ENCODE data around the gene ELP6.
"Not testable (repeated sequence)": the region's sequence is repeated elsewhere in the genome, so short reads cannot be mapped to it uniquely, and the experiment has no call there.

Gene ELP6

DNA sequence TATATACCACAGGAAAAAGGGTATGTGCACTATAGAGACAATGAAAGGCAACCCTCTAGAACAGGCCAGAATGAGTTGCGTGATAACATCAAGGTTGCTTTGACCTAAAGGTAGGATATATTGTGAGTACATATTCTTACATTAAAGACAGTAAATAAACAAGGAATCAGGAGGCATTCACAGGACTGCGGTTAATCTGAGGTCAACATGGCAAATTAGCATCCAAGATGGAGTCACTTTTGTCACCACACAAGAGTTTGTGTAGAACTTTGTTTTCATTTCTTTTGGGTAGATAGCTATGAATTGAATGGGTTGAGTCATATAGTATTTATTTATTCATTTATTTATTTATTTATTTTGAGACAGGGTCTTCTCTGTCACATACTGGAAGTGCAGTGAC is 26.2 kb downstream of the ELP6 start:
- no peaks in the 10 kb centered on the region for H3K79me2 ChIP-seq (ENCODE audit: control insufficient read depth, insufficient read depth, low read length)
- WGBS (ENCODE audit: extremely low coverage, insufficient coverage, low lambda C conversion rate), result no CpG with 5 or more reads among the region's 2 CpGs

DNA sequence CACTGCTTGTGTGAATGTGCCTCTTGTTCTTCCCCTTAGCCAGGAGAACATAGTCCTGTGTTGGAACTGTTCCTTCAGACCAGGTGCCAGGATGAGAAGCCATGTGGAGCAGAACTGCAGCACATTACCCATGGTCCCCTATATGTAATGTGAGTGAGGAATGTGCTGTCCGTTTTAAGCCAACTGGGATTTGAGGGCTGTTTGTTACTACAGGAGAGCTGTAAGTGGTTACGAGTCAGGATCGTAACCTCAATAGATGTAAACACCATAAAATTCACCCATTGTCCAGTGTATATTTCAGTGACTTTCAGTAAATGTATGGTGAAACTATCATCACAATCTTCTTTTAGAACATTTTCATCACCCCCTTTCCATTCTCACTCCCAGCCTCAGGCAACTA is 27.7 kb downstream of the ELP6 start:
- no peak overlapping the region for H2BK120ac ChIP-seq (ENCODE audit: low read depth, low read length)
- no peak overlapping the region for H2BK5ac ChIP-seq (ENCODE audit: low read length)
- H3K4me2 ChIP-seq (ENCODE audit: low read length), result no peak overlapping the region
- no peak overlapping the region for H4K5ac ChIP-seq (ENCODE audit: low read length)
- H3K56ac ChIP-seq (ENCODE audit: low read length), result no peak overlapping the region
- WGBS (ENCODE audit: extremely low coverage, insufficient coverage, low lambda C conversion rate), result no CpG with 5 or more reads among the region's 3 CpGs
- H3K4ac ChIP-seq (ENCODE audit: low read depth, low read length), result no peak overlapping the region
- H3K79me2 ChIP-seq (ENCODE audit: control insufficient read depth, insufficient read depth, low read length), result no peaks in the 10 kb centered on the region
- H3K18ac ChIP-seq (ENCODE audit: low read length), result no peak overlapping the region
- H3K4me1 ChIP-seq (ENCODE audit: control insufficient read depth, low read depth, low read length), result no peaks in the 10 kb centered on the region
- H2BK15ac ChIP-seq (replicated peaks; ENCODE audit: low read depth), result no peak overlapping the region
- no peaks in the 10 kb centered on the region for H3K27me3 ChIP-seq (ENCODE audit: insufficient read depth, low read length, poor library complexity)
- no peak overlapping the region for H3K27ac ChIP-seq (ENCODE audit: low read depth, low read length)
- no peak overlapping the region for H4K8ac ChIP-seq (ENCODE audit: low read depth, low read length)
- no peak overlapping the region for H3K4me3 ChIP-seq (ENCODE audit: low read length)
- no peak overlapping the region for H3K23ac ChIP-seq (ENCODE audit: low read length)
- DNase-seq, result no peak
- H3K79me1 ChIP-seq (ENCODE audit: low read length), result no peaks in the 10 kb centered on the region
- no peaks in the 10 kb centered on the region for H3K36me3 ChIP-seq (ENCODE audit: control insufficient read depth, insufficient read depth, low read length)
- no peak overlapping the region for H3K9ac ChIP-seq (ENCODE audit: low read length)
- no peak overlapping the region for H2AK5ac ChIP-seq (ENCODE audit: low read length)

More for the DNA sequence above, 26.2 kb downstream of the ELP6 start:
- Histone ChIP-seq H2BK120ac (ENCODE audit: low read depth, low read length) (no peak overlapping the region), H3K4me2 (ENCODE audit: low read length) (no peak overlapping the region), H3K79me1 (ENCODE audit: low read length) (no peaks in the 10 kb centered on the region), H3K27ac (ENCODE audit: low read depth, low read length) (no peak overlapping the region), H2BK15ac (replicated peaks; ENCODE audit: low read depth) (no peak overlapping the region), H4K5ac (ENCODE audit: low read length) (no peak overlapping the region), H2BK5ac (ENCODE audit: low read length) (no peak overlapping the region), H3K9ac (ENCODE audit: low read length) (no peak overlapping the region), H3K23ac (ENCODE audit: low read length) (no peak overlapping the region), H3K18ac (ENCODE audit: low read length) (no peak overlapping the region), H3K4me1 (ENCODE audit: control insufficient read depth, low read depth, low read length) (no peaks in the 10 kb centered on the region), H3K4me3 (ENCODE audit: low read length) (no peak overlapping the region), H3K4ac (ENCODE audit: low read depth, low read length) (no peak overlapping the region), H3K36me3 (ENCODE audit: control insufficient read depth, insufficient read depth, low read length) (no peaks in the 10 kb centered on the region), H4K8ac (ENCODE audit: low read depth, low read length) (no peak overlapping the region), H3K56ac (ENCODE audit: low read length) (no peak overlapping the region), H3K27me3 (ENCODE audit: insufficient read depth, low read length, poor library complexity) (no peaks in the 10 kb centered on the region), H2AK5ac (ENCODE audit: low read length) (no peak overlapping the region)
- DNase-seq, result no peak

DNA sequence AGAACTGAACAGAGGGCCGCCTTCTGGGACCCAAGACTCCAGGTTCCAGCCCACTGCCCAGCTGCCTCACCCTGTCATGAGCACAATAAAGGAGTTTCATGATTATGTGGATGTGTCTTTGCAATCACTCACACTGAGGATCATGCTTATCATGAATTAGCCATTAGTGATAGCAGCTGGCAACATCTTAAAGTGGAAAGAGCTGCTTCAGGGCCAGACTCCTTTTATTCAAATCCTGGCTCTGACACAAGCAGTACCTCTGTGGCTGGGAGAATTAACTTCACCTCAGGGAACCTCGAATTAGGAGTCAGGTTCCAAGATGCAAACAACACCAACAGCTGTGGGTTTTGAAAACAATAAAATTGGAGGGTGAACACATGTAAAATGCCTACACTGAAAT is 31.1 kb downstream of the ELP6 start:
- H3K27me3 ChIP-seq (ENCODE audit: insufficient read depth, low read length, poor library complexity), result no peaks in the 10 kb centered on the region
- H3K4ac ChIP-seq (ENCODE audit: low read depth, low read length), result no peak overlapping the region
- no peak overlapping the region for H4K5ac ChIP-seq (ENCODE audit: low read length)
- no peaks in the 10 kb centered on the region for H3K4me1 ChIP-seq (ENCODE audit: control insufficient read depth, low read depth, low read length)
- H2BK120ac ChIP-seq (ENCODE audit: low read depth, low read length), result no peak overlapping the region
- H3K23ac ChIP-seq (ENCODE audit: low read length), result no peak overlapping the region
- H3K36me3 ChIP-seq (ENCODE audit: control insufficient read depth, insufficient read depth, low read length), result no peaks in the 10 kb centered on the region
- H2AK5ac ChIP-seq (ENCODE audit: low read length), result no peak overlapping the region
- H3K9ac ChIP-seq (ENCODE audit: low read length), result no peak overlapping the region
- no peak overlapping the region for H3K4me2 ChIP-seq (ENCODE audit: low read length)
- peak overlapping the region; percentile 8 for H3K56ac ChIP-seq (ENCODE audit: low read length)
- peak; percentile 69 for DNase-seq
- H4K8ac ChIP-seq (ENCODE audit: low read depth, low read length), result no peak overlapping the region
- H3K27ac ChIP-seq (ENCODE audit: low read depth, low read length), result no peak overlapping the region
- no peaks in the 10 kb centered on the region for H3K79me2 ChIP-seq (ENCODE audit: control insufficient read depth, insufficient read depth, low read length)
- H2BK5ac ChIP-seq (ENCODE audit: low read length), result no peak overlapping the region
- WGBS (ENCODE audit: extremely low coverage, insufficient coverage, low lambda C conversion rate), result no CpG with 5 or more reads among the region's 2 CpGs
- H3K4me3 ChIP-seq (ENCODE audit: low read length), result no peak overlapping the region
- H3K79me1 ChIP-seq (ENCODE audit: low read length), result no peaks in the 10 kb centered on the region
- no peak overlapping the region for H2BK15ac ChIP-seq (replicated peaks; ENCODE audit: low read depth)
- no peak overlapping the region for H3K18ac ChIP-seq (ENCODE audit: low read length)

- not testable (repeated sequence) for H3K4me2 ChIP-seq (ENCODE audit: low read length); H3K4me1 ChIP-seq (ENCODE audit: control insufficient read depth, low read depth, low read length); H3K36me3 ChIP-seq (ENCODE audit: control insufficient read depth, insufficient read depth, low read length); H3K23ac ChIP-seq (ENCODE audit: low read length); H2AK5ac ChIP-seq (ENCODE audit: low read length); H3K79me2 ChIP-seq (ENCODE audit: control insufficient read depth, insufficient read depth, low read length); H3K4me3 ChIP-seq (ENCODE audit: low read length); H3K18ac ChIP-seq (ENCODE audit: low read length); H3K4ac ChIP-seq (ENCODE audit: low read depth, low read length); H3K9ac ChIP-seq (ENCODE audit: low read length); H2BK5ac ChIP-seq (ENCODE audit: low read length); H4K5ac ChIP-seq (ENCODE audit: low read length); H4K8ac ChIP-seq (ENCODE audit: low read depth, low read length); H2BK120ac ChIP-seq (ENCODE audit: low read depth, low read length); H2BK15ac ChIP-seq (replicated peaks; ENCODE audit: low read depth); H3K79me1 ChIP-seq (ENCODE audit: low read length); H3K27me3 ChIP-seq (ENCODE audit: insufficient read depth, low read length, poor library complexity)
- peak; percentile 73 for DNase-seq
- no CpG with 5 or more reads among the region's 4 CpGs for WGBS (ENCODE audit: extremely low coverage, insufficient coverage, low lambda C conversion rate)
- Histone ChIP-seq H3K27ac (ENCODE audit: low read depth, low read length) (peak overlapping the region; percentile 1), H3K56ac (ENCODE audit: low read length) (peak overlapping the region; percentile 30)
Measured at GRCh38 chr3:47481763-47482162, 31.7 kb downstream of the ELP6 start.

- not testable (repeated sequence) for H3K4me3 ChIP-seq (ENCODE audit: low read length); H3K9ac ChIP-seq (ENCODE audit: low read length); H3K27ac ChIP-seq (ENCODE audit: low read depth, low read length); H3K4ac ChIP-seq (ENCODE audit: low read depth, low read length); H3K18ac ChIP-seq (ENCODE audit: low read length); DNase-seq; H4K8ac ChIP-seq (ENCODE audit: low read depth, low read length); H4K5ac ChIP-seq (ENCODE audit: low read length); H2BK5ac ChIP-seq (ENCODE audit: low read length); H3K79me2 ChIP-seq (ENCODE audit: control insufficient read depth, insufficient read depth, low read length); H3K23ac ChIP-seq (ENCODE audit: low read length); H3K36me3 ChIP-seq (ENCODE audit: control insufficient read depth, insufficient read depth, low read length); H2BK120ac ChIP-seq (ENCODE audit: low read depth, low read length); H3K27me3 ChIP-seq (ENCODE audit: insufficient read depth, low read length, poor library complexity); H3K4me2 ChIP-seq (ENCODE audit: low read length); H2BK15ac ChIP-seq (replicated peaks; ENCODE audit: low read depth); H3K56ac ChIP-seq (ENCODE audit: low read length); H3K4me1 ChIP-seq (ENCODE audit: control insufficient read depth, low read depth, low read length); H3K79me1 ChIP-seq (ENCODE audit: low read length); H2AK5ac ChIP-seq (ENCODE audit: low read length)
- no CpG with 5 or more reads among the region's 6 CpGs for WGBS (ENCODE audit: extremely low coverage, insufficient coverage, low lambda C conversion rate)
Measured at GRCh38 chr3:47480267-47480666, 33.2 kb downstream of the ELP6 start.

GRCh38 chr3:47479826-47480160 is 33.7 kb downstream of the ELP6 start:
- H3K4me1 ChIP-seq (ENCODE audit: control insufficient read depth, low read depth, low read length), result no peaks in the 10 kb centered on the region
- H3K56ac ChIP-seq (ENCODE audit: low read length), result no peak overlapping the region
- no peak overlapping the region for H3K4ac ChIP-seq (ENCODE audit: low read depth, low read length)
- H3K79me2 ChIP-seq (ENCODE audit: control insufficient read depth, insufficient read depth, low read length), result peaks cover 6% of the 10 kb centered on the region
- H3K23ac ChIP-seq (ENCODE audit: low read length), result no peak overlapping the region
- H3K27me3 ChIP-seq (ENCODE audit: insufficient read depth, low read length, poor library complexity), result no peaks in the 10 kb centered on the region
- no peak for DNase-seq
- no peak overlapping the region for H3K4me3 ChIP-seq (ENCODE audit: low read length)
- H2BK5ac ChIP-seq (ENCODE audit: low read length), result no peak overlapping the region
- H3K18ac ChIP-seq (ENCODE audit: low read length), result no peak overlapping the region
- no peak overlapping the region for H4K5ac ChIP-seq (ENCODE audit: low read length)
- H3K9ac ChIP-seq (ENCODE audit: low read length), result no peak overlapping the region
- no peak overlapping the region for H3K4me2 ChIP-seq (ENCODE audit: low read length)
- no CpG with 5 or more reads among the region's 2 CpGs for WGBS (ENCODE audit: extremely low coverage, insufficient coverage, low lambda C conversion rate)
- H2BK120ac ChIP-seq (ENCODE audit: low read depth, low read length), result no peak overlapping the region
- H3K27ac ChIP-seq (ENCODE audit: low read depth, low read length), result no peak overlapping the region
- H4K8ac ChIP-seq (ENCODE audit: low read depth, low read length), result no peak overlapping the region
- no peaks in the 10 kb centered on the region for H3K36me3 ChIP-seq (ENCODE audit: control insufficient read depth, insufficient read depth, low read length)
- H2BK15ac ChIP-seq (replicated peaks; ENCODE audit: low read depth), result no peak overlapping the region
- no peak overlapping the region for H2AK5ac ChIP-seq (ENCODE audit: low read length)
- H3K79me1 ChIP-seq (ENCODE audit: low read length), result no peaks in the 10 kb centered on the region
